HS-5 (cell line): Measurements from ENCODE around the gene SMAD1.
"Not testable (repeated sequence)": the region's sequence is repeated elsewhere in the genome, so short reads cannot be mapped to it uniquely, and the experiment has no call there.

Source experiments
- DNase-seq: peaks from one replicate; pipeline ENCODE4 v3.0.0-alpha.2; 2012; ENCODE audit warnings: low read depth

Gene SMAD1

GRCh38 chr4:145564540-145564939 lies 82.9 kb downstream of the SMAD1 start:
- DNase-seq: no peak

GRCh38 chr4:145565328-145565727 lies 83.7 kb downstream of the SMAD1 start:
- no peak for DNase-seq

- no peak for DNase-seq
These were observed 84.5 kb downstream of the SMAD1 start for GRCh38 chr4:145566086-145566708.

DNA sequence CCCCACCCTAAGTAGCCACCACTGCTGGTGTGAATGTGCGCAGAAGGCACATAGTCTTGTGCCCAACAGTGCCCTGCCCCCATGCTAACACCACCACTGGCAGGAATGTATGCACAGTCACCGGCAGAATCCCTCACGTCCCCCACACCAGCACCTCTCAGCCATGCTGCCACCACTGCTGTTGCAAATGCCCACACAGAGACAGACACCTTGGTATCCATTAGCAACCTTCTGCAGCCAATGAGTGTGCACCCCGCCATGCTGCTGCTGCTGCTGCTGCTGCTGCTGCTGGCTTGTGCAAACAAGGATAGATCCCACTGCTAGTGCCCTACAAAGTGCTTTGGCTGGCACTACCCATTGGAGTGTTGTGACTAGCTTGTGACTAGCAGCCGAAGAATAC lies 85.1 kb downstream of the SMAD1 start:
- no peak for DNase-seq

GRCh38 chr4:145567516-145567915 lies 85.9 kb downstream of the SMAD1 start:
- no peak for DNase-seq

DNA sequence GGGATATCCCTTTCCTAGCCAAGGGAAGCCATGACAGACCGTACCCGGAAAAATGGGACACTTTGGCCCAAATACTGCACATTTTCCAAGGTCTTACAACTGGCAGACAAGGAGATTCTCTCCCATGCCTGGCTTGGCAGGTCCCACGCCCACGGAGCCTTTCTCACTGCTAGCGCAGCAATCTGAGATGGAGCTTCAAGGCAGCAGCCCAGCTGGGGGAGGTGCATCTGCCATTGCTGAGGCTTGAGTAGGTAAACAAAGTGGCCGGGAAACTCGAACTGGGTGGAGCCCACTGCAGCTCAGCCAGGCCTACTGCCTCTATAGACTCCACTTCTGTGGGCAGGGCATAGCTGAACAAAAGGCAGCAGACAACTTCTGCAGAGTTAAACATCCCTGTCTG lies 92.9 kb downstream of the SMAD1 start:
- DNase-seq: not testable (repeated sequence)

DNA sequence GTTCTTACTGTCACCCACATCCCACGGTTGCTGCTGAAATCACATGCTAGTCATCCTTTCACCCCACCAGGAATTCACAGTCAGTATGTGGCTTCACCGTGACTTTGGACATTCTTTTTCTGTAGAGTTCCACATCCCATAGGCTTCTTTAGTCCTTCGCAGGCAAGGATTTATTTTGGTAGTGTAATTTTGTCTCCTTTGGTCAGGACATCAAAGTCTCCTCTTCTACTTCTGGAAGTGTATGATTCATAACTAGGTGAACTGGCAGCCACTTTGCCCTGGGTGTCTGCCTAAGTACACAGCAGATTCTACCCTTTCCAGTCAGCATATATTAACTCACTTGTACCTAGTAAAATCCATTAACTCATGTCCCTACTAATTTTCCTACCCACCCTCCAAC lies 99.3 kb downstream of the SMAD1 start:
- DNase-seq: no peak

DNA sequence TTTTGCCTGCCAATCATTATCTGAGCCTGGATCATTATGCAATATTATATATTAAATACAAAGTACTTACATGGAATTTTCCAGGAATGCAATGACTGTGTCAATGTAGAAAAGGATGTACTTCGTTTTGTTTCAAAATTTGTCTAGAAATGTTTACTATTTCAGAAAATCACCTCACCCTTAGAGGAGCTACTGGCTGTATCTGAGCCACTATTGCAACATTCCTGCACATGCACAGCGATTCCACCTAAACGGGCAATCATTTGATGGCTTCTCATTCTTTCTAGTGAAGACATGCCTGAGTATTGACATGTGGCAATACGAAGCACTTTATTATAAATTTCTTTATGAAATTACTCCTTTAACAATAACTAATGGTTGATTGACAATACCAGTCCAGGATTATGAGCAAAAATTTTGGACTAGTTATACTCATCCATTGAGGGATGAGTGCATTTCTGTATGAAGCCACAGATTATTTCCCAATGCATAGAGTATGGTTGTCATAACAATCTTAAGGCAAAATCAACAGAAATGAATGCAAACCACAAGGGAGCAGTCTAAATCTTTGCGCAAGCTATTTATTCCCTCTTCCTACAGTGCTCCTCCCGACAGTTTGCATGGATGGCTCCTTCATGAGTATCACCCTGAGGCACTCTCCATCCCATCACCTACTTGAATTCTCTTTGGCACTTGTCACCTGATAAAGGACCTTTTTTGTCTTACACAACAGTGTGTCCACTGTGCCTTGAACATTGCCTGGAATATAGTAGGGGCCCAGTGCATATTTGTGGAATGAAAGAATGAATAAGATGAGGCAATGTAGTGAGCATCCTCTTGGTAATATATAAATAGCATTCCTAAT lies 101.8 kb downstream of the SMAD1 start:
- DNase-seq: peak; percentile 16

DNA sequence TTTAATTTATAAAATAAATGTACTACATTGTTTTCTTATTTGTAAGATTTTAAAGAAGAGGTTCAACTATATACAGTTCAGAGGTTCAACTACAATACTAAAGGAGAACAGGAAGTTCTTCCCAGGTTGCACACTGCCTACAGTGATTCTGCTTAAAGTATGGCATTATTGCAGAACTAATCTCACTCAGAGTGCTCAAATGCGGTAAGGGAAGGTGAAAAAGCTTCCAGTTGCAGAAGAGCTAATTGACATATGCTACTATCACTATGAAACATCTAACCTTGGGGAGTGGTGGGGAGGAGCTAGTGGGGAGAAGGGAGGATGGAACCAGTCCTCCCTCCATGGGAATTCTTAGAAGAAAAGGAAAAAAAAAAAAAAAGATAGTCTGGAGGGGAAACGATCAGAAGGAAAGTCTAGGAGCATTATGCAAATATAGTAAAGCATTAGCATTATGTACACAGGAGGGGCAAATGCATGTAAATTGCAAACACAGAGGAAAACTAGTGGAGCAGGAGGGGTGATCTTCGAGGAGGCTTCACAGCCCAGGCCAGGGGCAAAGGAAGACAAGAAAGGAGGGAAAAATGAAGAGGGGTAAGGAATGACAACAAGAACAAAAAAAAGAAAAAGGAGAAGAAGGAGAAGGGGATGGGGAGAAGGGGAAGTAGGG lies 105.6 kb downstream of the SMAD1 start:
- no peak for DNase-seq

DNA sequence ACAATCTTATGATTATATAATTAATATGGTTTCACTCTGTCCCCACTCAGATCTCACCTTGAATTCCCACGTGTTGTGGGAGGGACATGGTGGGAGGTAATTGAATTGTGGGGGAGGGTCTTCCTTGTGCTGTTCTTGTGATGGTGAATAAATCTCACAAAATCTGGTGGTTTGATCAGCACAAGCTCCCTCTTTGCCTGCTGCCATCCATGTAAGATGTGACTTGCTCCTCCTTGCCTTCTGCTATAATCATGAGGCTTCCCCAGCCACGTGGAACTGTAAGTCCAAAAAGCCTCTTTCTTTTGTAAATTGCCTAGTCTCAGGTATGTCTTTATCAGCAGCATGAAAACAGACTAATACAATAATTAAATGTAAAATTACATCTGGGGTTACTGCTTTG lies 107.7 kb downstream of the SMAD1 start:
- DNase-seq: not testable (repeated sequence)

DNA sequence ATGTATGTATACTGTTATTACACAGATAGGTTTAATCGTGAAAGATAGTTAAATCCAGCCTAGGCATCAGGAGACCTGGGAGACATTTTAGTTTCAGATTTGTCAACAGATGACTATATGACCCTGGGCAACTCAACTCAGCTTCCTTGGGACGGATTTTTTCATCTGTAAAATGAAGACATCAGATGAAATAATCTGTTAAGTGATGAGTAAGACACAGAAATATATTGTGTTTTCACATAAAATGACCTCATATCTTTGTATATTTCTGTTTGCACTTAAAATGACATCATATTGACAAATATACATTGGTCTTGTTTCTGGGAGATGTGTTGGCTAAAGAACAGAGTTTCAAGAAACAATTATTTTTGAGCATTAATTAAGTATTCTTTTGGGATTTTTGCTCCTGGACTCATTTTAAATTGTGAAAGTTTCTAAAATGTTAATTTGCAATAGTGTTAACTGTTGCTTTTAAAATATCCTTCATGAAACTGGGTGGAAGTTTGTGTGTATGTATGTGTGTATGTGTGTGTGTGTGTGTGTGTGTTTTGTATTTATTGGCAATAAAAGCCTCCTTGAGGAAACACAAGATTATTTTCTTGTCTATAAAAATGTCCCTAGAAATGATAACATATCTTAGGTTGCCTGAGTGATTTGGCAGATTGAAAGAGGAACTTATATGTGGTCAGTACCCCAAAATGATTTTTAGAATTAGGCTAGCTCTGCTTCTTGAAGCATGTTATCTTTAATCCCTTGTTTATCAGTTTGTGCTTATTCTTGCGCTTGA lies 108.5 kb downstream of the SMAD1 start:
- DNase-seq: no peak

- no peak for DNase-seq
These were observed 120.6 kb downstream of the SMAD1 start for GRCh38 chr4:145602129-145602760.

- no peak for DNase-seq
These were observed 124.3 kb downstream of the SMAD1 start for GRCh38 chr4:145605941-145606340.
